Middle frontal gyrus (tissue), 1 donor: ENCODE results near the gene FAM187B.
"Not testable (repeated sequence)": the region's sequence is repeated elsewhere in the genome, so short reads cannot be mapped to it uniquely, and the experiment has no call there.

Experiments used
- DNase-seq: peaks from one replicate; pipeline ENCODE4 v3.0.0-alpha.2; 2015; ENCODE audit warnings: low spot score; ENCODE audit errors: extremely low spot score

The FAM187B gene

DNA sequence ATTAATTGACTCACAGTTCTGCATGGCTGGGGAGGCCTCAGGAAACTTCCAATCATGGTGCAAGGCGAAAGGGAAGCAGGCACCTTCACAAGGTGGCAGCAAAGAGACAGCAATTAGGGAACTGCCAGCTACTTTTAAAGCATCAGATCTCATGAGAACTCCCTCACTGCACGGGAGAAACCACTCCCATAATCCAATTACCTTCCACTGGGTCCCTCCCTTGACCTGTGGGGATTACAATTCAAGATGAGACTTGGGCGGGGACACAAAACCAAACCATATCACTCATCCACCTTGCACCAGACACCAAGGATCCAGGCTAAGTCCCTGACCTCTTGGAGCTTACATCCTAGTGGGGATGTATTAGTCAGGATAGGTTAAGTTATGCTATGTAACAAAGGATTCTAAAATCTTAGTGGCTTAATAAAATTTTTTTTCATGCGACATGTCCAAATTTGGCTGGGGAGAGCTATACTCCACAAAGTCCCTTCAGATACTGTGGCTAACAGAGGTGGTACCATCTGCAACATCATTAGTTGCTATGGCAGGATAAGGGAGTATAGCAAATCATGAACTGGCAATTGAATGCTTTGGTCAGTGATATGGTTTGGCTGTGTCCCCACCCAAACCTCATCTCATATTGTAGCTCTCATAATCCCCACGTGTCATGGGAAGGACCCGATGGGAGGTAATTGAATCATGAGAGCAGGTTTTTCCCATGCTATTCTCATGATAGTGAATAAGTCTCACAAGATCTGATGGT, 8.3 kb upstream of the FAM187B start:
- DNase-seq: no peak

DNA sequence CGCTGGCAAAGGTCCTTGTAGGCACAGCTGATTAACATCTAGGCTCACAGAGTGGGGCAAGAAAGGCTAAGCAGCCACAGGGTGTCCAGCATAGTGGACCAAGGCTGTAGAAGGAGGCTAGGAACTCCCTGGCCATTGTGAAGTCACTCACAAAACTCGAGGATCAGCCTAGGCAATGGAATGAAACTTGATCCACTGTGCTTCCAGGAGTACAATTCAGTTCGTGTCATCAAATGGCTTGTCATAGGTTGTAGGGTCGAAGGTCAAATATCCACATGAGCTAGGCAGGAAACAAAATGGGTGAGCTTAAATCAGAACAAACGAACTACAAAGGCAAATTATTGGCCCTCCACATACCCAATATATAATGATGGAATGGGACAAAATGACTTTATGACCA, 4.4 kb upstream of the FAM187B start:
- no peak for DNase-seq

DNA sequence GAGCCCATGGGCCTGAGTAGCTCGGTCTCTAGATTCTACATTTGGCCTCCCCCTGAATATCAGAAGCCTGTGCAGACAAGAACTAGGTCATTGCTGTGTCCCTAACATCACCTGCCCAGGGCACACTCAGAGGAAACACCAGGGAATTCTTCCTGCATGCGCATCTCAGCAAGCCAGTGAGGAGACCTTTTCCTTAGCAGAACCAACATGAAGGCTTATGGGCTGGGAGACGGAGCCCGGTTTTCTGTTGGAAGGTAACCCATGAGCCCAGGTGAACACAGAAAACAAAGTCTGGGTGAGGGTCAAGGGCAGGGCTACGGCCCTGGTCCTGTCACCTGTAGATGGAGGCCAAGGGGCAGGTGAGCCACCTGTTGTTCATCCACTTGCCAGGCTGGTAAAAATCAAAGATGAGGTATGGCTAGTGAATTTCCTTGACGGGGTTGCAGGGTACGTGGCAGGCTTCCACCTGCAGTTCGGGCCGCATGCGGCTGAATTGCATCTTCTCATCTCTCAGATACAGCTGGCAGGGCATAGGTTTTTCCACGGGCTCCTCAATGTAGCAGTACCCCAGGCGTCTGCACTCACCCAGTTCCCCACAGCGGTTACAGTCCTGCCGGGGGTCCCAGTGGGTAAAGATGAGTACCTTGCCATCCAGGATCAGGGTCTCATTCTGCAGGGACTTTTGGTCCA, 3.6 kb upstream of the FAM187B start:
- DNase-seq: no peak

DNA sequence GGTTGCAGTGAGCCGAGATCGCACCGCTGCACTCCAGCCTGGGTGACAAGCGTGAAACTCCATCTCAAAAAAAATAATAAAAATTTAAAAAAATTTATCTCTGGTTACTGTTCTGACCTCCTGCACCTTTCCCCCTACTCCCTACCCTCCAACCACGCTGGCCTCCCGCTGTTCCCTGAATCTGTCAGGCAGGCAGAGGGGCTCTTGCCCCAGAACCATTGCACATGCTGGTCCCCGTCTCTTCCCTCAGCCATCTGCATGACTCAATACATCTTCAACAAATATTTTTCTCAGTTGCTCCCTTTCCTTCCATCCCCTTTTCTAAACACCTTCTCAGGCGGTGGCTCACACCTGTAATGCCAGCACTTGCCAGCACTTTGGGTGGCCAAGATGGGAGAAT, 1.1 kb upstream of the FAM187B start:
- no peak for DNase-seq

GRCh38 chr19:35226748-35227147, 1.8 kb downstream of the FAM187B start:
- no peak for DNase-seq

GRCh38 chr19:35225951-35226350, 2.6 kb downstream of the FAM187B start:
- no peak for DNase-seq

DNA sequence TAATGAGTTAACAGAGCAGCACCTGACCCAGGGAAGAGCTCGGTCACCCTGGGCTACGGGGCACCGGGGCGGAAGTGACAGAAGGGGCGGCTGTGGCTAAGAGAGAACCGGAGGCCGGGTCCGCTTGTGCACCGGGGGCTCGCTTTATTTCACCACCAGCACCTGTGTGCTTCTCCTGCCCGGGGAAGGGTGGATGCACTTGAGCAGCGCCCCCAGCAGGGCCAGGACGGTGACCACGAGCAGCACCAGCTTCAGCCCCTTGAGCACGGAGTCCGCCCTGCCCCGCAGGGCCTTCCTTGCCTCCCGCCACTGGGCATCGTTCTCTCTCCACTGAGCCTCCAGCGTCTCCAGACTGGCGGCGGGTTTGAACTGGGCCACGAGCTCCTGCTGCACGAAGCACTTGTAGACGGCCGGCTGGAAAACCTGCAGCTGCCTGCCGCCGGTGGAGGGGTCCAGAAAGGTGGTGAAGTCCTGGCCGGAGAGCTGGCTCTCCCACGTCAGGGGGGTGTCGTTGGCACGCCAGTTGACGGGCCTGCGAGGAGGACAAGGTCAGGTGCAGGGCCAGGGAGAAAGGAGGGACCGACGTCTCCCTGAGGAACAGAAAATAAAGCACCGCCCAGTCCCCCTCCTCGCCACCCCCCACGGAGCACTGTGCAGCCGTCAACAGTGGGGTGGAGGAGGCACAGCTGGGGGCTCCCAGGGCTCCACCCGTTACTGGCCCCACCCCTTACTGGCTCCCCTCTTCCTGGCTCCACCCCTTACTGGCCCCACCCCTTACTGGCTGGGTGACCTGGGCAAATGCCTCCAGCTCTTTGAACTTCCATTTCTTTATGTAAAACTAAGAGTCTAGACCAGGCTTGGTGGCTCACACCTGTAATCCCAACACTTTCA, 3.6 kb downstream of the FAM187B start:
- DNase-seq: no peak

DNA sequence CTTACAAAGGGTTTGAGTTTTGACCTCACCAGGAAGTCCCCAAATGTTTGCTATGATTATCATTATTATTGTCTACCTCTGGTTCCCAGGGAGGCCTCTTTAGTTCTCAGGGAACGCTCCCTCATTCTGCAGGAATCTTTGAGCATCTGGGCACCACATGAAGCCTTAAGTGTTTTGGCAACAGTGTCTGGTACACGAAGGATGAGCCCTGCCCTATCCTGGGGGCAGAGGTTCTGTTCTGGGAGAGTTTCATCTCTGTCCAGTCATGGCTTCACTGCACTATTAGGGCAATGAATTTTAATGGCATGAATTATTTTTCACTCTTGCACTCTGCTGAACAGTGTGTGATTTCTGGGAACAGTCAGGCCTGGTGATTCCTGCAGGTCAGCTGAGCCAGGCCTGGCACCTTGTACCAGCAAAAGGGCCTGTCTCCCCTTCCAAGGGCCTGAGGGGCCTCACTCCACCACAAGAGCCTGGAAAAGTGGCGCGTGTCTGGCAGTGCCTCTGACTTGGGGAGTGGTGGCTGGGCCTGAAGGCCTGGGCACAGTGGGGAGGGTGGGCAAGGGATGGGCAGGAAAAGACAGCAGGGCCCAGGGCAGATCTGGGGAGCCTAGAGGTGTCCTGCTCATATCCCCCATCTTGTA, 4.6 kb downstream of the FAM187B start:
- DNase-seq: no peak

GRCh38 chr19:35223084-35223790, 5.3 kb downstream of the FAM187B start:
- no peak for DNase-seq

DNA sequence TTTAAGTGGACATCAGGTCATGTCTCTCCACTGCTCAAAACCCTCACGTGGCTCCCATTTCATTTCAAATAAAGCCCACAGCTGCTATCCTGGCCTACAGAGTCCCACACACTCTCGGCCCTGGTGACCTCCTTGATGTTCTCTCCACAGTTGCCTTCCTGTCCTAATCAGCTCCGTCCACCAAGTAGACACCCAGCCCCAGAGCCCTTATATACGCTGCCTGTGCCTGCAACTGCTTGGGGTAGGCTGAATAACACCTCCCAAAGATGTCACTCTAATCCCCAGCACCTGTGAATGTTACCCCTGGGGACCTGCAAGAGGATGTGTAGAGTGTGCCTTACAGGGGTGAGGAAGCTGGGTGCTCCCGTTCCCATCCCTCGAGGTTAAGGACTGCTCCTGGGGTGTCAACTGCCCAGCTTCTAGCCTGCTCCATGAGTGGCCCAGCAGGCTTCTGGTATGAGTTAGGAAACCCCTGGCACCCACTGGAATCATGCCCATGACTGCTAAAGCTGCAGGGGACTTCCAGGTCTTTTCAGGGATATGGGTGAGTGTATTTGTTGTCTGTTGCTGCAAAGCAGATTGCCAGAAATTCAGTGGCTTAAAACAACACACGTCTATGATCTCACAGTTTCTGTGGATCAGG, 6.0 kb downstream of the FAM187B start:
- DNase-seq: no peak

GRCh38 chr19:35220973-35221590, 7.5 kb downstream of the FAM187B start:
- not testable (repeated sequence) for DNase-seq

DNA sequence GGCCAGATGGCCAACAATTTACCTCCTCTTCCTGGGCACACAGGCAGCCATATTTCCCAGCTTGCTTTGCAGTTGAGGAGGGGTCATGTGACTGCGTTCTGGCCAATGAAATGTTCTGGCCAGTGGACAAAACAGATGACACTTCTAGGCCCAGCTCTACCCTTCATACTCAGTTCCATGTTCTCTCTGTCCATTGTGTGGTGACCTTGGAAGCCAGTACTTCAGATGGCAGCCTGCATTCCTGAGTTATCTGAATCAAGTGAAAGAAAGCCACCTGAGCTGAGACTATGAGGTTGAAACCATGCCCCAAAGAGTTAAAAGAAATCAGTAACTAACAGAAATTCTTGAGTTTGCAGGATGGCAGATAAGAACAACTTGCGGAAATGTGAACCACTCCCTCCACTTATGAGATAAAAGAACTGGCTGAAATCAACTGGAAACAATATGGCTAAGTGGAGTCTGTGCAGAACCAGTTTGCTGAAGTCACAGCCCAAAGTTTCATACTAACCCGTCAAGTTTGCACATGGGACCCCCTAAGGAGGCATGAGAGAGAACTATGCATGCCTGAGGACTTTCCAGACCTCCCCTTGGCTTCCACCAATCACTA, 8.1 kb downstream of the FAM187B start:
- DNase-seq: no peak

DNA sequence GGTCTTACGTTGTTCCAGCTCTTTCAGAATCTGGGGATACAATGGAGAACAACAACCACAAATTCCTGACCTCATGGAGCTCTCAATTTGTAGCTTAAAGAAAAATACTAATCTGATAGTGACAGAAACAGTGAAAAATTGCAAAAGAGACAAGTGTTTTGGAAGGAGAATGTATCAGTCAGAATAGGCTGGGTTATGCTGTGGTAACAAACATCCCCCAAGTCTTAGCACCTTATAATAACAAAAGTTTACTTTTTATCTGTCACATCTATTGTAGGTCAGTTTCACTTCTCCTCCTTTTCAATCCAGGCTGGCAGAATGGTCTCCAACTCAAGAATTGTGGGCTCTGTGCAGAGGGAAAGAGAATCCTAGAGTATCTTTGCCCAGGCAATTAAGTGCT, 9.5 kb downstream of the FAM187B start:
- DNase-seq: no peak

- DNase-seq: no peak
Measured at GRCh38 chr19:35217649-35217990, 10.9 kb downstream of the FAM187B start.

DNA sequence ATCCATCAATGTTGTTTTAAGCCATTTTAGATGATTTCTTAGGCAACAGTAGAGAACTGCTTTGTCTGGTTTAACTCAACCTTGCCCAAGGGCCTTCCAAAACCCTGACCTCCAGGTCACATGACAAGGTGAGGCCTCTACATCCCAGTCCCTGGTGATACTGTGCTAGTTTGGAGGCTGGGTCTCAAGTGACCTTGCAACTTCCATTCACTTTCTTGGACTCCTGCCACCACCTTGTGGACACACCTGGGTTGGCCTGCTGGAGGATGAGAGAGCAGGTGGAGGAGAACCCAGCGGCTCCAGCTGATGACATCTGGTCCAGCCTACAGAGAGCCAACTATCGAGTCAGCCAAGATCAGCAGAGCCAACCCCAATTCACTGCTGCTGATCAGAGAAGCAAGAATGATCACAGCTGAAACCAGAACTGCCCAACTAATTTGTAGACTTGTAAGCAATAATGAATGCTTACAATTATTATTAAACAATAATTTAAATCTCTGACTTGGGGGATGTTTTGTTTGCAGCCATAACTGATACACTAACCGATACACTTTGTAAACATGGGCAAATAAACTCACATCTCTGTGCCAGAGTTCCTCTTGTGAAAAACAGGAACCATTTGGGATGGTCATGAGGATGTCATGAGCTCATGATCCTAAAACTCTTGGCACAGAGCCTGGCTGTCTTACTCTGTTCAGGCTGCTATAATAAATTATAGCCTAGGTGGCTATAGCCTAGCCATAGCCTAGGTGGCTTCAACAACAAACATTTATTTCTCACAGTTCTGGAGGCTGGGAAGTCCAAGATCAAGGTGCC, 11.5 kb downstream of the FAM187B start:
- no peak for DNase-seq

GRCh38 chr19:35216016-35216832, 12.3 kb downstream of the FAM187B start:
- no peak for DNase-seq

DNA sequence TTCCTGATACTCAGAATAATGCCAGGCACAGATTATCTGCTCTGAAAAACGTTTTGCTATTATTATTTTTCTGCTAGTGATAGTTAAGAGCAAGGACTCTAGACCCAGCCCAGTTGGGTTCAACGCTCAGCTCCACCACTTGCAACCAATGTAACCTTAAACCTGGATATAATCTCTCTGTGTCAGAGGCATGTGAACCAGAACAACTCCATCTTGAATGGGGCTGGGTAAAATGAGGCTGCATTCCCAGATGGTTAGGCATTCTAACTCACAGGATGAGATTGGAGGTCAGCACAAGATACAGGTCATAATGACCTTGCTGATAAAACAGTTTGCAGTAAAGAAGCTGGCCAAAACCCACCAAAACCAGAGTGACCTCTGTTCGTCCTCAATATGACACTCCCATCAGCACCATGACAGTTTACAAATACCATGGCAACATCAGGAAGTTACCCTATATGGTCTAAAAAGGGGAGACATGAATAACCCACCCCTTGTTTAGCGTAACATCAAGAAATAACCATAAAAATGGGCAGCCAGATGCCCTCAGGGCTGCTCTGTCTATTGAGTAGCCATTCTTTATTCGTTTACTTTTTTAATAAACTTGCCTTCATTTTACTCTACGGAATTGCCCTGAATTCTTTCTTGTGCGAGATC, 13.6 kb downstream of the FAM187B start:
- DNase-seq: no peak
